Kidney tubule cell (primary cell): ENCODE measurements around the gene CTXN3.

Experiments
- DNase-seq: peaks from one replicate; pipeline ENCODE4 v3.0.0-alpha.2; 2018; ENCODE audit warnings: low spot score

The CTXN3 gene

GRCh38 chr5:127697894-127698600 is 49.2 kb downstream of the CTXN3 start:
- peak; percentile 93 for DNase-seq

DNA sequence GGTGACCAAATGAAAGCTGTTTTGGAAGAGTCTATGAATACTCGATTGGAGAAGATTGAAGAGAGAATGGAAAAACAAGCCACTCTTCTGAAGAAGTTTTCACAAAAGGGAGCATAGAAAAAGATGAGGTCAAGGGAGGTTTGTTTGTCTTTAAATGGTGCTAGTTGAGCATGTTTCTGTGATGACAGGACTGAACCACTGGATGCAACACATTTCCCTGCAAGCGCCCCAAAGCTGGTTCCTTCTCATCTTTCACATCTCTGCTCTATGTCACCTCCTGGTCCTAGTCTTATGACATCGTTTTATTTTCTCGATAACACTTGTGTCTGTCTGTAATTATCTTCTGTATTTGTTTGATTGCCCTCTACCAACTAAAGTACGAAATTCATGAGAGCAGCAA is 50.5 kb downstream of the CTXN3 start:
- no peak for DNase-seq

- peak; percentile 6 for DNase-seq
These were observed 51.4 kb downstream of the CTXN3 start for GRCh38 chr5:127700237-127700766.

DNA sequence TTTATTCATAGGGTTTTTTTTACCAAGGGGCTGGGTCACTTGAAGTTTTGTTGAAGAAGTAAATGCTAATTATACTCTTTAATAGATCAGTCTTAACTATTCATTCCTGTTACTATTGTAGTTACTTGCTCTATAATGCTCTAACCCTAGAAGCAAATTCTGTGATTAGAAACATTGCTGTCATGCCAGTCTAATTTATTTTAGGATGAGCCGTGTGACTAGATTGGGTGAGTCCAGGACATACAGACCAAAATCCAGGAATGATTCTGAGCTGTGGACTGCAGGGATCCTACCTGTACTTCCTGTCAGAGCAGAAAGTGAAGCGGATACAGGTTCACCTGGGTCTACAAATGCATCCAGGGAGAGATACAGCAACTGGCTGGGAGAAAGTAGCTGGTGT is 53.6 kb downstream of the CTXN3 start:
- no peak for DNase-seq

DNA sequence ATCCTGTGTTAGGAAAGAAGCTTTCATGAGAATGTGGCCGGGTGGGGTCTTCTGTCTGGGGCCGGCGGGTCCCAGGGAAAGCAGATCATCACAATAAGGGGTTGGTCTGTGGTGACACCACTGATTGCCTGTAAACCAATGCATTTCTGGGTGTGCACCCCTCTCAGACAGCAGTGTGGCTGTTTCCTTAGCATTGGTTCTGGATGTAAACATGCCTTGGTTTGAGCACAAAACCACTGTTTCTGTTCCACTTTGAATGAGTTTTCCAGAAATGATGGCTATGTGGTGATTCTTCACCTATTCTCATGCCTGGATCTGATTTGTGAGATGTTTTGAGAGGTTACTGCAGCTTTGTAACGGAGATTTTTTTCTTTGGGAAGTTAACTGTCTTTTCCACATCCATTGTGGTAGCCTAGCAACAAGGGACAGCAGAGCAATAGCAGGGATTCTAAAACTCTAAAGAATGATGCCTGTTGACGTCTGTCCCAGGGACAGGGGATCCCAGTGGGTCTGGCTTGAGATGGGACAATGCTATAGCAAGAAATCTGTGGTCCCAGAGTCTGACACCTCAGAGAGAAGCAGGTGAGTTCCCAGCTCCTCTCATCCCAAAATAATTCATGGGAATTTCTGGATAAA is 54.2 kb downstream of the CTXN3 start, which contains the start of gene CCDC192:
TSS of gene CCDC192 (plus strand) at position 466 of the 636 bp plus-strand sequence. CDS start at position 521, 55 bp downstream.
- DNase-seq = no peak

GRCh38 chr5:127705120-127705892 is 56.4 kb downstream of the CTXN3 start:
- DNase-seq = peak; percentile 73

DNA sequence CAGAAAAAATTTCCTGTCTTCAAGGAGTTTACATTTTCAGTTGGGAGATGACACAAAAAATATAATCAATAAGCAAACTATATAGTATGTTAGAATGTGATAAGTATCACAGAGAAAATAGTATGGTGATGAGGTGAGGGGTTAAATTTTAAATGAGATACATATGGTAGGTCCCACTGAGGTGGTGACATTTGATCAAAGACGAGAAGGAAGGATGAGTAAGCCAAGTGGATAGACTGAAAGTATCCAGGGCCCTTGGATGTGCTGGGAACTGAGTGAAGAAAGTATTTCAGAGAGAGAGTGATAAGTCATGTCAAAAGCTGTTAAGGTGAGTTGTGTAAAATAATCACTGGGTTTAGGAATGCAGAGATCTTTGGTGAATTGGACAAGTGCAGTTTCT is 57.8 kb downstream of the CTXN3 start:
- DNase-seq = no peak

- DNase-seq = no peak
These were observed 58.3 kb downstream of the CTXN3 start for GRCh38 chr5:127707209-127707608.
